ENCODE results near the gene OPA3. TPM values are rescaled to one million over a fixed set of nuclear protein-coding genes. Genes with fewer than 3 reads are reported as not detected.

OPA3 gene
- total and polyA plus RNA-seq, 2 donors (not counting 1 experiment from before 2014, with no cell fraction given), result 7.3 to 11.2 TPM

DNA sequence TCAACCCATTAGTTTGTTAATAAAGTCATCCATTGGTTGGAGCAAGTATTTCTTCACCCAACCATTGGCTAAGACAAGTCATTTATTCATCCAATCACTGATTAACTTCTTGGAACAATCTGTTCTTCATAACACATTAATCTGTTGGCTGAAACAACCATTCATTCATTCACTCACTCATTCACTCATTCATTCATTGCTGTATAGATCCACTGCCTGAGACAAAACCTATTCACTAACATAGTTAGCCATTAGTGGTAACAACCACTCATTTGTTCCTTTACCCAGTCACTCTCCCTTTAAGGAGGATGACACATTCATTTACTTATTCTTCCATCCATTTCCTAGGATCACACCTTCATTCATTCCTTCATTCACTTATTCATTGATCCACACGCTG is 39.4 kb upstream of the OPA3 start:
- DNase-seq, result no peak
- POLR2A ChIA-PET, result no interaction called here
- Histone ChIP-seq H3K27ac (ENCODE audit: low read length in 2 of 2) (no peak overlapping the region), H3K36me3 (replicated peaks in 1 of 2; ENCODE audit: control extremely low read depth in 1 of 2, control insufficient read depth in 1 of 2, extremely low read depth in 1 of 2, insufficient read depth in 2 of 2, low read length in 1 of 2) (peaks cover 6 to 41% of the 10 kb centered on the region in 2 experiments), H3K9ac (ENCODE audit: low read length) (no peak overlapping the region), H4K20me1 (ENCODE audit: control insufficient read depth, insufficient read depth, low read length, poor library complexity, severe bottlenecking) (no peaks in the 10 kb centered on the region), H3K79me2 (ENCODE audit: control insufficient read depth, insufficient read depth, low read length) (no peaks in the 10 kb centered on the region), H3K4me3 (ENCODE audit: control extremely low read depth in 1 of 5, extremely low read depth in 1 of 5, insufficient read depth in 1 of 5, low read depth in 2 of 5, low read length in 4 of 5) (no peak overlapping the region), H3K4me2 (replicated peaks; ENCODE audit: low read depth, low read length, poor library complexity, severe bottlenecking) (no peak overlapping the region), H3K9me3 (ENCODE audit: control extremely low read depth in 1 of 3, control insufficient read depth in 2 of 3, insufficient read depth in 1 of 3, low read length in 2 of 3) (no peaks in the 10 kb centered on the region), H3K27me3 (replicated peaks in 1 of 4; ENCODE audit: control extremely low read depth in 1 of 4, control insufficient read depth in 3 of 4, insufficient read depth in 4 of 4, low read length in 3 of 4) (no peaks in the 10 kb centered on the region), H2AFZ (ENCODE audit: insufficient read depth, low read depth, low read length, poor library complexity, severe bottlenecking) (no peak overlapping the region), H3K4me1 (ENCODE audit: control insufficient read depth in 2 of 2, insufficient read depth in 2 of 2, low read length in 2 of 2) (no peaks in the 10 kb centered on the region)
- TF ChIP-seq EZH2 (IDR thresholded peaks at IDR 0.05; ENCODE audit: borderline replicate concordance, insufficient read depth, low read depth, low read length, poor library complexity, severe bottlenecking), result no peak
- TF ChIP-seq CTCF (IDR thresholded peaks at IDR 0.05), result no peak
- intact Hi-C loops (cut with micrococcal nuclease), result no loop called here
- Mint-ChIP-seq H3K4me1 (no peaks in the 10 kb centered on the region), H3K27ac (no peak overlapping the region), H3K4me3 (no peak overlapping the region), H3K9me3 (ENCODE audit: insufficient read depth) (no peaks in the 10 kb centered on the region), H3K27me3 (no peaks in the 10 kb centered on the region)
- 100% methylated on average over 1 of the region's 1 CpG for WGBS (ENCODE audit: insufficient coverage)
- ATAC-seq (ENCODE audit: low read depth), result no peak
- CTCF ChIA-PET, result no interaction called here

- no peaks in the 10 kb centered on the region for H3K27me3 ChIP-seq (replicated peaks in 1 of 4; ENCODE audit: control extremely low read depth in 1 of 4, control insufficient read depth in 3 of 4, insufficient read depth in 4 of 4, low read length in 3 of 4)
- no peak overlapping the region for H3K4me3 ChIP-seq (ENCODE audit: control extremely low read depth in 1 of 5, extremely low read depth in 1 of 5, insufficient read depth in 1 of 5, low read depth in 2 of 5, low read length in 4 of 5)
- TF ChIP-seq EZH2 (IDR thresholded peaks at IDR 0.05; ENCODE audit: borderline replicate concordance, insufficient read depth, low read depth, low read length, poor library complexity, severe bottlenecking), result no peak
- TF ChIP-seq CTCF (IDR thresholded peaks at IDR 0.05), result no peak
- H3K9ac ChIP-seq (ENCODE audit: low read length), result no peak overlapping the region
- H3K27me3 Mint-ChIP-seq, result no peaks in the 10 kb centered on the region
- peaks cover 6 to 40% of the 10 kb centered on the region in 2 experiments for H3K36me3 ChIP-seq (replicated peaks in 1 of 2; ENCODE audit: control extremely low read depth in 1 of 2, control insufficient read depth in 1 of 2, extremely low read depth in 1 of 2, insufficient read depth in 2 of 2, low read length in 1 of 2)
- no peak overlapping the region for H3K27ac ChIP-seq (ENCODE audit: low read length in 2 of 2)
- intact Hi-C loops (cut with micrococcal nuclease), result no loop called here
- H3K27ac Mint-ChIP-seq, result no peak overlapping the region
- DNase-seq (no peak), ATAC-seq (ENCODE audit: low read depth) (no peak)
- H3K4me1 ChIP-seq (ENCODE audit: control insufficient read depth in 2 of 2, insufficient read depth in 2 of 2, low read length in 2 of 2), result no peaks in the 10 kb centered on the region
- no peaks in the 10 kb centered on the region for H4K20me1 ChIP-seq (ENCODE audit: control insufficient read depth, insufficient read depth, low read length, poor library complexity, severe bottlenecking)
- ChIA-PET CTCF (no interaction called here), POLR2A (no interaction called here)
- H3K4me1 Mint-ChIP-seq, result no peaks in the 10 kb centered on the region
- no peak overlapping the region for H3K4me3 Mint-ChIP-seq
- H3K9me3 ChIP-seq (ENCODE audit: control extremely low read depth in 1 of 3, control insufficient read depth in 2 of 3, insufficient read depth in 1 of 3, low read length in 2 of 3), result no peaks in the 10 kb centered on the region
- H3K4me2 ChIP-seq (replicated peaks; ENCODE audit: low read depth, low read length, poor library complexity, severe bottlenecking), result no peak overlapping the region
- 98% methylated on average over 5 of the region's 6 CpGs for WGBS (ENCODE audit: insufficient coverage)
- no peaks in the 10 kb centered on the region for H3K79me2 ChIP-seq (ENCODE audit: control insufficient read depth, insufficient read depth, low read length)
- H2AFZ ChIP-seq (ENCODE audit: insufficient read depth, low read depth, low read length, poor library complexity, severe bottlenecking), result no peak overlapping the region
- no peaks in the 10 kb centered on the region for H3K9me3 Mint-ChIP-seq (ENCODE audit: insufficient read depth)
These were observed 37.4 kb upstream of the OPA3 start for GRCh38 chr19:45621976-45622503.

All from B cell (primary cell).